Vagina (tissue), 2 donors: ENCODE data around the gene LYPLAL1.

ENCODE experiments used
- POLR2A ChIP-seq, 2 donors: fragments of 450-650 bp; IDR thresholded peaks; one replicate each; pipeline ENCODE4 v1.6.1; 2017; ENCODE audit warnings: antibody characterized with exemption in 2 of 2, mild to moderate bottlenecking in 2 of 2, moderate library complexity in 2 of 2
- TF ChIP-seq, protein P1 (sequence below), 3 experiments: fragments of 450-650 bp in 2 of 3; fragments of 200-600 bp in 1 of 3; sonication (generic) in 1 of 3; IDR thresholded peaks; one replicate each; pipeline ENCODE4 v1.5.1; 2017 to 2019; ENCODE audit warnings: antibody characterized with exemption in 3 of 3, mild to moderate bottlenecking in 2 of 3, moderate library complexity in 2 of 3

- TF ChIP-seq, protein P1, sequence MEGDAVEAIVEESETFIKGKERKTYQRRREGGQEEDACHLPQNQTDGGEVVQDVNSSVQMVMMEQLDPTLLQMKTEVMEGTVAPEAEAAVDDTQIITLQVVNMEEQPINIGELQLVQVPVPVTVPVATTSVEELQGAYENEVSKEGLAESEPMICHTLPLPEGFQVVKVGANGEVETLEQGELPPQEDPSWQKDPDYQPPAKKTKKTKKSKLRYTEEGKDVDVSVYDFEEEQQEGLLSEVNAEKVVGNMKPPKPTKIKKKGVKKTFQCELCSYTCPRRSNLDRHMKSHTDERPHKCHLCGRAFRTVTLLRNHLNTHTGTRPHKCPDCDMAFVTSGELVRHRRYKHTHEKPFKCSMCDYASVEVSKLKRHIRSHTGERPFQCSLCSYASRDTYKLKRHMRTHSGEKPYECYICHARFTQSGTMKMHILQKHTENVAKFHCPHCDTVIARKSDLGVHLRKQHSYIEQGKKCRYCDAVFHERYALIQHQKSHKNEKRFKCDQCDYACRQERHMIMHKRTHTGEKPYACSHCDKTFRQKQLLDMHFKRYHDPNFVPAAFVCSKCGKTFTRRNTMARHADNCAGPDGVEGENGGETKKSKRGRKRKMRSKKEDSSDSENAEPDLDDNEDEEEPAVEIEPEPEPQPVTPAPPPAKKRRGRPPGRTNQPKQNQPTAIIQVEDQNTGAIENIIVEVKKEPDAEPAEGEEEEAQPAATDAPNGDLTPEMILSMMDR (IDR thresholded peaks at IDR 0.05) = no peak
- no peak for TF ChIP-seq POLR2A (IDR thresholded peaks at IDR 0.05)
Measured at GRCh38 chr1:219151467-219151866, 22.2 kb upstream of the LYPLAL1 start.
